HG02798 (cell line): Measurements from ENCODE around the gene HOXD8.

Experiments used
- ATAC-seq: cut with Tn5 transposase; IDR thresholded peaks from one replicate; pipeline ENCODE4 v1.9.1; 2021; ENCODE audit warnings: mild to moderate bottlenecking; ENCODE audit not compliant: unreplicated experiment, poor library complexity

The HOXD8 gene

DNA sequence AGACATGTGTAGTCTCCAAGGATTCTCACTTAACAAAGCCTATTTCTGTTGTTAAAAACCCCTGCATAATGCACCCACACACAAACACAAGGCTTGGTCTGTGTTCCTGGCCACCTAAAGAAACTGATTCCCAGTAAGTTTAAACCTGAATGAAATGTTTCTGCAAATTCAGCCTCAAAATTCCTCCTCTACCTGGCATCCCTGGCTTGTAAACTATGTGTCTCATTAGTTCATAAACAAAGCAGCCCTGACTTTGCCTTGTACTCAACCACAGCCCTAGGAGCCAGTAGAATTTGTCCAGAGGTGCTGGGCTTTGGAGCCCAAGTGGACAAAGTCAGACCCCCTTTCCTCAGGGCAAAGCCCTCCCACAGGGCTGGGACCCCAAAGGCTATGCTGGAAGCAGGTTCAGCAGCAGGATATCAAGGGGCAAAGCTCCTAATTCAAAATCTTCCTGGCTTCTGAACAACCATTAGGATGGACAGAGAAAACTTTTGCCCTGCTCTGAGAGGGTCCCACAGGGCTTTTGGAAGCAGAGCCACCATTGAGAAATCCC lies 39.6 kb upstream of the HOXD8 start:
- no peak for ATAC-seq

DNA sequence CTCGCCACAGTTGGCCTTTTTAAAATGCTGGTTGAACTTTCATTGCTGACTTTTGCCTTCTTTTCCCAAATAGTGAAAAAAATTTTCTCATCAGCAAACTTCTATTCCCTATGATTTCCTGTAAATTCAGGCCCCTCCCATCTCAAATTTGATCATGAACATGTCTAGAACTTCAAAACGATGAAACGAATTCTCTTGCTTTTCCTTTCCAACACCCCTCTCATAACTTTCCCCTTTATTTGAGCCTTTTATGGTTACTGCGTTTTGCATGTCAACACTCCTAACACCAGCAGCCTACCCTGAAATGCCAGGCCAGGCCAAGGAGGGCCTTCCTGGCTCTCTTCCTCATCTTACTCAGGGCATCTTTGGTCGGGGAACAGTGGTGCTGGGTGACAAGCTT lies 38.6 kb upstream of the HOXD8 start:
- ATAC-seq: no peak

GRCh38 chr2:176091329-176092258 lies 37.9 kb upstream of the HOXD8 start:
- no peak for ATAC-seq

DNA sequence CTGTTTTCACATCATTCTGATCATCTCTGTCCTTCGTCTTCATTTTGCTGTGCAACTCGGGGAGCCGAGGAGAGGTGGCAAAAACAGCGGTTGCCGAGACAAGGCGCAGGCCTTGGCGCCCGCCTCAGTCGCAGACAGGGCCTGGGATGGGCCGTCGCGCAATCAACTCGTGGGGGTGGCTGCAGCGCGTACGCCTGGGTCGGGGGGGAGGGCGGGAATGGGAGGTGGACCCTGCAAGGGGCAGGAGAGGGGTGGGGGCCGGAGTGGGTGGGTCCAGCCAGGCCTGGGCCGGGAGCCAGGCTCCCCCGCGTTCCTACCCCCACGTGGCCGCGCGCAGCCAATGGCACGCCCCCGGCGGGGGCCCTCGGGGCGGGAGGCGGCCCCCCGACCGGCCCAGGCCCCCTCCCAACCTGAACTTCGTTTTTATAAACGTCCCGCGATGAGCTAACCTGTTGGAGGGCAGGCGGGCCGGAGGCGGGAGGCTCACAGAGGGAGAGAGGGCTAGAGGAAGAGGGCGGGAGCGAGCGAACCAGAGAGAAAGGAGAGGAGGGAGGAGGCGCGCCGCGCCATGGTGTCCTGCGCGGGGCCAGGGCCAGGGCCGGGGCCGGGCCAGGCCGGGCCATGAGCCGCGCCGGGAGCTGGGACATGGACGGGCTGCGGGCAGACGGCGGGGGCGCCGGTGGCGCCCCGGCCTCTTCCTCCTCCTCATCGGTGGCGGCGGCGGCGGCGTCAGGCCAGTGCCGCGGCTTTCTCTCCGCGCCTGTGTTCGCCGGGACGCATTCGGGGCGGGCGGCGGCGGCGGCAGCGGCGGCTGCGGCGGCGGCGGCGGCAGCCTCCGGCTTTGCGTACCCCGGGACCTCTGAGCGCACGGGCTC lies 37.0 kb upstream of the HOXD8 start, which contains the start of gene HOXD13:
Gene HOXD13, plus strand, starts transcription at position 452 of the 875 bp plus-strand sequence. Its CDS starts 170 bp downstream, at position 622.
- ATAC-seq: no peak

DNA sequence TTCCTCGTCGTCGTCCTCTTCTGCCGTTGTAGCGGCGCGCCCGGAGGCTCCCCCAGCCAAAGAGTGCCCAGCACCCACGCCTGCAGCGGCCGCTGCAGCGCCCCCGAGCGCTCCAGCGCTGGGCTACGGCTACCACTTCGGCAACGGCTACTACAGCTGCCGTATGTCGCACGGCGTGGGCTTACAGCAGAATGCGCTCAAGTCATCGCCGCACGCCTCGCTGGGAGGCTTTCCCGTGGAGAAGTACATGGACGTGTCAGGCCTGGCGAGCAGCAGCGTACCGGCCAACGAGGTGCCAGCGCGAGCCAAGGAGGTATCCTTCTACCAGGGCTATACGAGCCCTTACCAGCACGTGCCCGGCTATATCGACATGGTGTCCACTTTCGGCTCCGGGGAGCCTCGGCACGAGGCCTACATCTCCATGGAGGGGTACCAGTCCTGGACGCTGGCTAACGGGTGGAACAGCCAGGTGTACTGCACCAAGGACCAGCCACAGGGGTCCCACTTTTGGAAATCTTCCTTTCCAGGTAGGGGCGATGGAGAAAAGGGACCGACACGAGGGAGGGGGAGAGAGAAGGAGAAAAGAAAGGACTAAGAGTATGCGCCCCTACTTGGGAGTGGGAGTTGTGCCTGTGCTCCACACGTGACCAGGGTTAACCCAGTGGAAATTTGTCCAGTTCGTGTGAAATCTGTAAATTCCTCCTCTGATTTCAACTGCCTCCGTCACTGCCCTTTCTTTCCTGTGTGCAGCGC lies 36.2 kb upstream of the HOXD8 start:
- no peak for ATAC-seq

DNA sequence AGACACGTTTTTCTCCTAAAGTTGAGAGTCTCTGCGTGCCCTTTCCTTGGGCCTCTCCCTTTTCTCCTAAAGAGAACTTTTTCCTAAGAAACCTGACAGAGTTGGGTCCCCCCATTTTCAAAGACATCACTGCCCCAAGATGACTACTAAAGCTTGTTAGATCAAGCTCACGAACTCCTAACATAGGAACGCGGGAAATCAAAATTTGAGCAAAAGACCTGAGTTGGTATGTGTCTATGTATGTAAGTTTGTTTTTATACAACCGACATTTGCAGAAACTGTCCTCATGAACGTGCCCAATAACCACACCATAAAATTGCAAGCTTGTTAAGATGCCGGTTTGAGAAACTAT lies 35.6 kb upstream of the HOXD8 start:
- no peak for ATAC-seq

- no peak for ATAC-seq
Observed at GRCh38 chr2:176094349-176094748, 35.2 kb upstream of the HOXD8 start.

GRCh38 chr2:176095421-176095820 lies 34.1 kb upstream of the HOXD8 start:
- no peak for ATAC-seq

DNA sequence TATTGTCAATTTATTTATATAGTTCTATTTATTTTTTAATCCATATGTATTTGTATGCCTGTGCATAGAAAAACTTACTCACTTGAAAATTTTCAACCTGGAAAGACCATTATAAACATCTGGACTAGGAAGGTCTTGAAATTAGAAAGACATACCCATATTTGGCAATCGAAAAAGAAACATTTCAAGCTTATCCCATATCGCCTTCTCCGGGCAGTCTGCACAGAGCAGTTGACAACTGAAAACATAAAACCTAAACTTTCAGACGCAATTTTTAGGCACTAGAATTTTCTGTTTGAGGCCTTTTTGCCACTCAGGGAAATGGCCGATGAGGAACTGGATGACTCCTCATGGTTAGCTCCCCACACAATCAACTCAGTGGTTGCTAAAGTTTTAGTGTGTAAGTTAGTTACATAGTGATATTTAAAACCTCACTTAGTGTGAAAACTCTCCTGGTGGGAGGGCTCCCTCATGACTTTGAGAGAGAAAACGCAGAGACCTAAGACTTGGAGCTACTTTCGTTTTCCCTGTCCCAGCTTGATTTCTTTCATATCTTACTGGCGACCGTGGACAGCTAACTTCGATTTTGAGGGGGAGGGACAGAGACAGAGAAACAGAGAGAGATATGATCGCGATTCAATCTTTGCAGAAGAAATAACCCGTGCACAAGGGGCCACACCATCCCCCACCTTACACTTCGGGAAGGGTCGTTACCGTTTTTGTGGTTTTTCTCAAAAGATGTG lies 33.1 kb upstream of the HOXD8 start:
- no peak for ATAC-seq

DNA sequence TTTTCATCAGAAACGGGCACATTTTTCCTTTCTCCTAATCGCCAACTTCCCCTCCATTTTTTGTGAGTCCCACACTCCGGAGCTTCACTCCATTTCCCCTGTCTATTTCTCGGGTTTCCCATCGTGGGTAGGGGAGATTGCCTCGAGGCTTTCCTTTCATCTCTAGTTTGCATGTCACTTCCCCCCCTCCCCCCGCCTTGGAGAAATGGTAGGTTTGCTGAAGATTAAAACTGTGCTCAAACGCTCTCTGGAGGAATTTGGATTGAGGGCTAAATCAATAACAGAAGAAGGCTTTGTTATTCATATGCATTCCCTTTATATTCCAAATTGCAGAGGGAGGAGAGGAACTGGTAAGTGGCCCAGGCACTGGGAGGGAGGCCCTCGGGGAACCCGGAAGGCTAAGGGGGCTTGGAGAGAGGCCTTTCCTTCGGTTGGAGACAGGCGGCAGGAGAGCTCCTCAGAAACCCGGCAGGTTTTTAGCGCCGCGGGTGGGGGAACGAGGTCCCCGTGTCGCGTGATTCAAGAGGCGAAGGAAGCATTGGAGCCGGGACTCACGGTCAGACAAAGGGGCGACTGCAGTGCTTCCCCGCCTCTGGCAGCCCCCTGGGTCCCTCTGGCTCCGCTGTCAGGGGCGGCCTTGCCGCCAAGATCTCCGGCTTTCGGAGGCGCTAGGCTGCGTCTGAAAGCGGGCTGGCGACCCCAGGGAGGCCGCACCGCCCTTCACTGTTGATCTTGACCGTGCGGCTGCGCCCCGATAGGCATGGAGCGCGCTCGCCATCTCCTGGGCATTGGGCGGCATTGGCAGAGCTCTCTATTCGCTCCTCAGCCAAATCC lies 32.3 kb upstream of the HOXD8 start:
- ATAC-seq: peak; percentile 94

DNA sequence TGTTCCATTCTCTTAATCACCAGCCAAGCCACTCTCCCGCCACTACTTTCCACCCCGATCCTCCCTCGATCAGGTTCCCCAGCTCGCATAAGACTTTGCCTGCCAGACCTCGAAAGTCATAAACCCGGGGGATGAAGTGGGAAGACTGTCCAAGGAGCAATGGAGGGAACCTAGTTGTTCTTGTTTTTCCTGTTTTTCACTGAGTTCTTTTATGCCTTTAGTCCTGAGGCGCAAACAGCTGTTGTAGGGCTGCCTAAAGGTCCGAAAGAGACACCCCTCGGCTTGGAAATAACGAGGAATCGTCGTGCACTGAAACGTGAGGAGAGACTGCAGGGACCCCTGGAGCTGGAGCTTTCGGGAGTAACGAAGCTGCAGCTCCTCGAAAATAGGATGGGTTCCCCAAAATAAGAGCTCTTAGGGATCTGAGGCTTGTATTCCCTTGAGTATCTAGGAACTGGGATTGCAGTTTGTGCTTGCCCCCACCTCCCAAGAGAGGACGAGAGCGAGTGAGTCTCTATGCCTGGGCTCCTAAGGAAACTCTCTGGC lies 31.6 kb upstream of the HOXD8 start:
- peak; percentile 3 for ATAC-seq

DNA sequence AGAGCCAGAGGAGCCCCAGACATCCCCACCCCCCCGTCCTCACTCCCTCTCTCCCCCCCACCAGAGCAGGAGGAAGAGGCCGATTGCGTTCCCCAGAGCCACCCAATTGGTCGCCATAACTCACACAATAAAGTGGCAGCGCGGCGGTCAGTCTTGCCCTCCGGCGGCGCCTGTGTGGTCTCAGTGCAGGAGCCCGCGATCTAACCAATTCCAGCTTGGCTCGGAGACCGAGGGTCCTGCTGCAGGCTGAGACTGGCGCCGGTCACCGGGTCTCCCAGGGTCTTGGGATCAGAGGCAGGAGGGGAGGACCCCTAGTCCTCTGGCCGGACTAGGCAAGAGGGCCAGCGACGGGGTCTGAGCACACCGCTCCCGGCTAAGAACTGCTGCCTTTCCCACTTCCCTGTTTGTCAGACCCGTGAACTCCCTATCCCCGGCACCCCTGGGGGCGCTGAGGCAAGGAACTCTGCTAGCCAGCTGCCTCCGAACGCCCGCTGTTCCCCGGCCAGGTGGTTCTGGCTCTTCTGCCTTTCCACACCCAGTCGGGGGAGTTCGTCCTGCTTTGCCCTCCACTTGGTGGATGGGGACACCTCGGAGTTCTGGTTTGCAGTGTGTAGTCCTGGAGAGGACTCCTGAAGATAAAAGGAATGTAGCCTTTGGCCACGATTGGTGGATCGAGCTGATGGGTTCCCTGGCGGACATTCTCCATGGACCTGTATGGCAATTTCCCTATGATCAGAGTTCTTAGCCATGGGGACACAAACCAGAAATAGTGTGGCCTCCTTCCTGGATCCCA lies 30.9 kb upstream of the HOXD8 start:
- no peak for ATAC-seq

GRCh38 chr2:176099159-176099727 lies 30.3 kb upstream of the HOXD8 start:
- ATAC-seq: no peak

- ATAC-seq: no peak
Observed at GRCh38 chr2:176099728-176100546, 29.6 kb upstream of the HOXD8 start, which contains the start of gene HOXD12. HOXD12 (plus strand) TSS chr2:176099795; CDS start chr2:176099802, 7 bp downstream.

GRCh38 chr2:176100547-176101140 lies 28.9 kb upstream of the HOXD8 start:
- no peak for ATAC-seq
